K562 (cell line): Measurements from ENCODE around the gene TM7SF2. TPM values are rescaled to one million over a fixed set of nuclear protein-coding genes. Genes with fewer than 3 reads are reported as not detected.

Experiments used
- ATAC-seq: fragments of 200-7000 bp; cut with Tn5 transposase; 3 replicates; pipeline ENCODE4 v1.9.1; 2020; ENCODE audit warnings: moderate library complexity
- BruUV-seq: library from RNA; stranded (reverse); fragments of 400-500 nt; replicated peaks from 2 replicates; lab custom pipeline; 2021; lab: Mats Ljungman, UMichigan
- CTCF ChIA-PET: fragments of 300-600 bp; formaldehyde crosslinking; extraction: SDS; loops from one replicate; lab custom pipeline; 2021; ENCODE audit warnings: low intra/inter-chr PET ratio; lab: Yijun Ruan, JAX
- POLR2A ChIA-PET: fragments of 300-600, 350-650 bp; sonication (Branson Sonifier 250); formaldehyde crosslinking; extraction: SDS; loops from one replicate; lab custom pipeline; 2021; ENCODE audit warnings: antibody characterized with exemption, inconsistent platforms; lab: Yijun Ruan, JAX
- DNase-seq, 4 experiments: peaks; one replicate each; pipeline versions ENCODE4 v3.0.0 to v3.0.0-alpha.2; 2011 to 2018; ENCODE audit warnings: low spot score in 3 of 4, mixed read lengths in 3 of 4; ENCODE audit errors: extremely low read depth in 1 of 4
- FAIRE-seq: peaks from 2 replicates; lab custom pipeline; 2011; peaks lifted over from hg19 to GRCh38; lab: Jason Lieb, UNC
- H2AFZ ChIP-seq: 2 replicates; pipeline ENCODE4 v1.6.0; 2011; ENCODE audit warnings: low read depth, low read length, control low read depth, inconsistent platforms
- H3K27ac ChIP-seq: fragments of 200-600 bp; 3 replicates; pipeline ENCODE4 v1.8.0; 2011; ENCODE audit warnings: low read depth, mild to moderate bottlenecking, control low read depth, inconsistent platforms, low read length, moderate library complexity, mixed read lengths; ENCODE audit errors: extremely low read depth
- H3K27me3 ChIP-seq, 2 experiments: fragments of 300-600 bp in 1 of 2; 2 replicates in 1 of 2; 3 replicates in 1 of 2; pipeline versions ENCODE4 v1.6.0 to v1.8.0; 2011; ENCODE audit warnings: inconsistent platforms in 2 of 2, low read length in 2 of 2, mild to moderate bottlenecking in 1 of 2, mixed read lengths in 1 of 2, moderate library complexity in 1 of 2; ENCODE audit not compliant: control insufficient read depth in 2 of 2, insufficient read depth in 2 of 2
- H3K36me3 ChIP-seq: fragments of 300-600 bp; 3 replicates; pipeline ENCODE4 v1.8.0; 2011; ENCODE audit warnings: mild to moderate bottlenecking, low read length, inconsistent platforms; ENCODE audit not compliant: control insufficient read depth, insufficient read depth
- H3K4me1 ChIP-seq, 2 experiments: fragments of 200-600 bp in 1 of 2; replicated peaks in 1 of 2; 2 replicates in 1 of 2; 3 replicates in 1 of 2; pipeline versions ENCODE4 v1.5.1 to v1.8.0; 2011; ENCODE audit warnings: inconsistent platforms in 2 of 2, low read length in 2 of 2, mild to moderate bottlenecking in 1 of 2, mixed read lengths in 1 of 2, moderate library complexity in 1 of 2; ENCODE audit not compliant: control insufficient read depth in 2 of 2, insufficient read depth in 2 of 2
- H3K4me2 ChIP-seq: 2 replicates; pipeline ENCODE4 v1.6.1; 2011; ENCODE audit warnings: low read length, control low read depth, inconsistent platforms, mixed read lengths; ENCODE audit not compliant: insufficient read depth
- H3K4me3 ChIP-seq: fragments of 200-600 bp; sonication (generic), shearing (Covaris generic); 2 replicates; pipeline ENCODE4 v1.5.1; 2016; ENCODE audit warnings: control low read depth, inconsistent platforms
- H3K79me2 ChIP-seq: fragments of 200-600 bp; 3 replicates; pipeline ENCODE4 v1.8.0; 2011; ENCODE audit warnings: low read length, inconsistent platforms; ENCODE audit not compliant: control insufficient read depth, insufficient read depth
- H3K9ac ChIP-seq, 2 experiments: 2 replicates each; pipeline versions ENCODE4 v1.6.0 to v1.6.1; 2011; ENCODE audit warnings: low read depth in 2 of 2, low read length in 2 of 2, control low read depth in 1 of 2, inconsistent platforms in 1 of 2, mild to moderate bottlenecking in 1 of 2, mixed read lengths in 1 of 2; ENCODE audit not compliant: insufficient read depth in 1 of 2
- H3K9me1 ChIP-seq: one replicate; pipeline ENCODE4 v1.6.0; 2011; ENCODE audit warnings: inconsistent platforms, mild to moderate bottlenecking, low read length, moderate library complexity; ENCODE audit not compliant: control insufficient read depth, insufficient read depth
- H3K9me3 ChIP-seq: replicated peaks from 2 replicates; pipeline ENCODE4 v1.5.1; 2011; ENCODE audit warnings: low read depth, low read length, inconsistent platforms; ENCODE audit not compliant: control insufficient read depth, insufficient read depth
- H4K20me1 ChIP-seq: replicated peaks from 2 replicates; pipeline ENCODE4 v1.6.1; 2011; ENCODE audit warnings: low read length, inconsistent platforms, mixed read lengths; ENCODE audit not compliant: control insufficient read depth, insufficient read depth
- BRCA1 ChIP-seq, 2 experiments: fragments of 450-650 bp in 1 of 2; sonication (generic) in 1 of 2; formaldehyde crosslinking in 1 of 2; IDR thresholded peaks; 2 replicates each; pipeline versions ENCODE4 v1.5.0 to v1.6.1; 2017 to 2020; ENCODE audit warnings: mild to moderate bottlenecking in 1 of 2, missing genetic modification reagents in 1 of 2
- CBFA2T3 ChIP-seq: fragments of 450-650 bp; IDR thresholded peaks from 2 replicates; pipeline ENCODE4 v1.6.1; 2017
- CTBP1 ChIP-seq: fragments of 450-650 bp; IDR thresholded peaks from 2 replicates; pipeline ENCODE4 v1.6.1; 2016; ENCODE audit warnings: borderline replicate concordance
- EWSR1 ChIP-seq: fragments of 450-650 bp; IDR thresholded peaks from 2 replicates; pipeline ENCODE4 v1.6.1; 2018; ENCODE audit warnings: borderline replicate concordance, mild to moderate bottlenecking, low read depth, moderate library complexity; ENCODE audit not compliant: partially characterized antibody
- HNRNPLL ChIP-seq: fragments of 200-400 bp; formaldehyde crosslinking; IDR thresholded peaks from 2 replicates; pipeline ENCODE4 v1.6.1; 2017; ENCODE audit warnings: low read length, low read depth, mild to moderate bottlenecking; ENCODE audit not compliant: poor library complexity, severe bottlenecking
- SMARCB1 ChIP-seq: IDR thresholded peaks from 2 replicates; pipeline ENCODE4 v1.6.1; 2011; ENCODE audit warnings: improper control_type of control experiment, low read depth; ENCODE audit not compliant: insufficient read length
- WGBS: fragments of 100-300 bp; shearing (Covaris generic); methylation state at CpG from one replicate; pipeline ENCODE4 v1.1.6; 2016; ENCODE audit warnings: low coverage, mixed read lengths; ENCODE audit not compliant: insufficient coverage; ENCODE audit errors: missing lambda C conversion rate; 5-methylcytosine and 5-hydroxymethylcytosine counted together
- in situ Hi-C: fragments of 300-500 bp; cut with MboI; formaldehyde crosslinking; loops from 4 replicates; pipeline ENCODE4 v1.15.0; 2018; ENCODE audit warnings: inconsistent platforms, mixed read lengths
- intact Hi-C: fragments of 100-400 bp; cut with micrococcal nuclease; formaldehyde crosslinking; loops from 2 replicates; pipeline ENCODE4 v1.14.2; 2022
- polyA plus RNA-seq, 8 experiments: library from polyadenylated mRNA; depleted of rRNA in 4 of 8; stranded (reverse) in 5 of 8; unstranded in 3 of 8; fragments of >200 nt; fragmentation: Nextera tagmentation in 2 of 8; fragmentation: Illumina TruSeq in 1 of 8; extraction: Ambion mirVana in 2 of 8; extraction: Trizol in 1 of 8; gene quantifications; 2 replicates each; pipeline versions ENCODE4 v1.2.1 to v1.2.3, GENCODE V29; 2011 to 2014; ENCODE audit warnings: inconsistent platforms in 1 of 8, missing spikeins in 1 of 8
- total RNA-seq, 7 experiments: library from RNA; depleted of rRNA in 6 of 7; stranded (reverse); fragments of >200 nt in 6 of 7; fragmentation: Illumina TruSeq in 2 of 7; extraction: Trizol in 2 of 7; gene quantifications; 2 replicates each; pipeline versions ENCODE4 v1.2.1 to v1.2.3, GENCODE V29; 2011 to 2021; ENCODE audit warnings: low replicate concordance in 1 of 7
- TF ChIP-seq, protein P1 (sequence below): sonication (generic); formaldehyde crosslinking; IDR thresholded peaks from 2 replicates; pipeline ENCODE4 v1.8.1; 2023; ENCODE audit warnings: mild to moderate bottlenecking, missing genetic modification reagents, moderate library complexity
- TF ChIP-seq, protein P2 (sequence below), 2 experiments: fragments of 450-650 bp; IDR thresholded peaks; 2 replicates each; pipeline ENCODE4 v1.6.1; 2016; ENCODE audit warnings: mild to moderate bottlenecking in 2 of 2, borderline replicate concordance in 1 of 2, low read depth in 1 of 2, moderate library complexity in 1 of 2

The TM7SF2 gene
- total and polyA plus RNA-seq, 9 of the 15 experiments (the other 6 are each of a cell fraction or from before 2014, with no cell fraction given) = 1.2 to 22.0 (median 14.3) TPM

DNA sequence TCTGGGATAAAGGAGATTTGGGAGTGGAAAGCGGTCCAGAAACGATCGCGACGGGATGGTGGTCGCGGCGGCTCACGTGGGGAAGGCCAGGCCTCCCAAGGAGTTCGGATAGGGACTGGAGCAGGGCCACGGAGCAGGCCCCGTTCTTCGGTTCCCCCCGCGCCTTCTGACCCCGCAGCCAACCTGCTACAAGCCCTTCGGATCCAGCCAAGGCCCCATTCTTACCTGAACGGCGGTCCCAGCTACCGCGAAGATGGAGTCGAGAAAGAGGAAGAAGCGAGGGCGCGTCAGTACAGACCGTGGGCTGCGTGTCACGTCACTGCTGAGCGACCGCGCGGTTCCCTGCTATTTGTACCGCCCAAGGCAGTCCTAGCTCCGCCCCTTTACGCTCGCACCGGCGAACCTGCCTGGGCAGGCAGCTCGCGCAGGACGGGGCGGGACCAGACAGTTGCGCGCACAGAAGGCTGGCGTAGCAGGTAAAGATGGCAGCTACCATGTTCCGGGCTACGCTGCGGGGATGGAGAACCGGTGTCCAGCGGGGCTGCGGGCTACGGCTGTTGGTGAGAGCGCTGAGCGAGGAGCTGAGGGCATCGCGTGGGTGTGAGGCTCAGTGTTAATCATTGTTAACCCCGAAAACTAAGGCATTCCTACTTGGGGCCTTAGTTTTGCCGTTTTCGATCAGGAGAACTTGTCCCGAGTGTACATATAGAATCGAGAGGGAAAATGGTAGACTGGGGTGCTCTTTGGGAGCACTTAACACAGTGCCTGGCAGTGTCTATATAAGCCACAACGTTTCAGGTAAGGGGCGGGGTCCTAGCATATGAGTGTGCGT lies 10.4 kb downstream of the TM7SF2 start, which contains the start of the genes FAU and MRPL49 (continued):
- TF ChIP-seq BRCA1 (IDR thresholded peaks at IDR 0.05) (no peak), BRCA1 (CRISPR knock-in tag; IDR thresholded peaks at IDR 0.05) (no peak), EWSR1 (no peak), HNRNPLL (peak; percentile 86), SMARCB1 (no peak), CTBP1 (peak; percentile 80)
- TF ChIP-seq, protein P1, sequence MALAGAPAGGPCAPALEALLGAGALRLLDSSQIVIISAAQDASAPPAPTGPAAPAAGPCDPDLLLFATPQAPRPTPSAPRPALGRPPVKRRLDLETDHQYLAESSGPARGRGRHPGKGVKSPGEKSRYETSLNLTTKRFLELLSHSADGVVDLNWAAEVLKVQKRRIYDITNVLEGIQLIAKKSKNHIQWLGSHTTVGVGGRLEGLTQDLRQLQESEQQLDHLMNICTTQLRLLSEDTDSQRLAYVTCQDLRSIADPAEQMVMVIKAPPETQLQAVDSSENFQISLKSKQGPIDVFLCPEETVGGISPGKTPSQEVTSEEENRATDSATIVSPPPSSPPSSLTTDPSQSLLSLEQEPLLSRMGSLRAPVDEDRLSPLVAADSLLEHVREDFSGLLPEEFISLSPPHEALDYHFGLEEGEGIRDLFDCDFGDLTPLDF (CRISPR knock-in tag) = peak; percentile 65

DNA sequence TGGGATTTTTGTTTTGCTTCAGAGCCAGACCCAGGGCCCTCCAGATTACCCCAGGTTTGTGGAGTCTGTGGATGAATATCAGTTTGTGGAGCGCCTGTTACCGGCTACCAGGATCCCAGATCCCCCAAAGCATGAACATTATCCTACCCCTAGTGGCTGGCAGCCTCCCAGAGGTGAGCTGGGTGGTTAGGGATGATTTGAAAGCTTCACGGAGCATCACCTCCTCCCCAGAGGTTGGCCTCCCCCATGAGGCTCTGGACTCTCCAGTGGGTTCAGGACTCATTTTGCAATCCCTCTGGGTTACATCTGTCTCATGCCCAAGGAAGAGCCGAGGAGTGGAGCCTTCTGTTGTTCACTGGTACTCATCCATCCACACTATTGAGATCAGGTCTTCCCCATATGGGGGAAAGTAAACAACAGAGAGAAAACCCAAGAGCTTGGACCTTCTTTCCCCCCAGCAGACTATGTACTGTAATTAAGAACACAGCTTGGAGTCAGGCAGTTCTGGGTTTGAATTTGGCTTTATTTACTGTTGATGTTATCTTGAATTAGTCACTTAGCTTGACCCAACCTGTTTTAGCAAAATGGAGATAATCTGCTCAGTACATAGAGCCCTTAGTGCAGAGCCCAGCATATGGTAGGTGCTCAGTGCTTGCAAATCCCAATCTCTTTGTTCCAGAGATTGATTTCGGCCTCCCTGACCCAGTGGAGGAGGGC lies 13.0 kb downstream of the TM7SF2 start:
- H3K27ac ChIP-seq = no peak overlapping the region; the same call in 2 of the 3 replicates
- in situ Hi-C loops = no loop called here
- DNase-seq = peak in 1 of 4 experiments; percentile 22
- TF ChIP-seq CBFA2T3 = peak; percentile 72
- TF ChIP-seq, protein P2, sequence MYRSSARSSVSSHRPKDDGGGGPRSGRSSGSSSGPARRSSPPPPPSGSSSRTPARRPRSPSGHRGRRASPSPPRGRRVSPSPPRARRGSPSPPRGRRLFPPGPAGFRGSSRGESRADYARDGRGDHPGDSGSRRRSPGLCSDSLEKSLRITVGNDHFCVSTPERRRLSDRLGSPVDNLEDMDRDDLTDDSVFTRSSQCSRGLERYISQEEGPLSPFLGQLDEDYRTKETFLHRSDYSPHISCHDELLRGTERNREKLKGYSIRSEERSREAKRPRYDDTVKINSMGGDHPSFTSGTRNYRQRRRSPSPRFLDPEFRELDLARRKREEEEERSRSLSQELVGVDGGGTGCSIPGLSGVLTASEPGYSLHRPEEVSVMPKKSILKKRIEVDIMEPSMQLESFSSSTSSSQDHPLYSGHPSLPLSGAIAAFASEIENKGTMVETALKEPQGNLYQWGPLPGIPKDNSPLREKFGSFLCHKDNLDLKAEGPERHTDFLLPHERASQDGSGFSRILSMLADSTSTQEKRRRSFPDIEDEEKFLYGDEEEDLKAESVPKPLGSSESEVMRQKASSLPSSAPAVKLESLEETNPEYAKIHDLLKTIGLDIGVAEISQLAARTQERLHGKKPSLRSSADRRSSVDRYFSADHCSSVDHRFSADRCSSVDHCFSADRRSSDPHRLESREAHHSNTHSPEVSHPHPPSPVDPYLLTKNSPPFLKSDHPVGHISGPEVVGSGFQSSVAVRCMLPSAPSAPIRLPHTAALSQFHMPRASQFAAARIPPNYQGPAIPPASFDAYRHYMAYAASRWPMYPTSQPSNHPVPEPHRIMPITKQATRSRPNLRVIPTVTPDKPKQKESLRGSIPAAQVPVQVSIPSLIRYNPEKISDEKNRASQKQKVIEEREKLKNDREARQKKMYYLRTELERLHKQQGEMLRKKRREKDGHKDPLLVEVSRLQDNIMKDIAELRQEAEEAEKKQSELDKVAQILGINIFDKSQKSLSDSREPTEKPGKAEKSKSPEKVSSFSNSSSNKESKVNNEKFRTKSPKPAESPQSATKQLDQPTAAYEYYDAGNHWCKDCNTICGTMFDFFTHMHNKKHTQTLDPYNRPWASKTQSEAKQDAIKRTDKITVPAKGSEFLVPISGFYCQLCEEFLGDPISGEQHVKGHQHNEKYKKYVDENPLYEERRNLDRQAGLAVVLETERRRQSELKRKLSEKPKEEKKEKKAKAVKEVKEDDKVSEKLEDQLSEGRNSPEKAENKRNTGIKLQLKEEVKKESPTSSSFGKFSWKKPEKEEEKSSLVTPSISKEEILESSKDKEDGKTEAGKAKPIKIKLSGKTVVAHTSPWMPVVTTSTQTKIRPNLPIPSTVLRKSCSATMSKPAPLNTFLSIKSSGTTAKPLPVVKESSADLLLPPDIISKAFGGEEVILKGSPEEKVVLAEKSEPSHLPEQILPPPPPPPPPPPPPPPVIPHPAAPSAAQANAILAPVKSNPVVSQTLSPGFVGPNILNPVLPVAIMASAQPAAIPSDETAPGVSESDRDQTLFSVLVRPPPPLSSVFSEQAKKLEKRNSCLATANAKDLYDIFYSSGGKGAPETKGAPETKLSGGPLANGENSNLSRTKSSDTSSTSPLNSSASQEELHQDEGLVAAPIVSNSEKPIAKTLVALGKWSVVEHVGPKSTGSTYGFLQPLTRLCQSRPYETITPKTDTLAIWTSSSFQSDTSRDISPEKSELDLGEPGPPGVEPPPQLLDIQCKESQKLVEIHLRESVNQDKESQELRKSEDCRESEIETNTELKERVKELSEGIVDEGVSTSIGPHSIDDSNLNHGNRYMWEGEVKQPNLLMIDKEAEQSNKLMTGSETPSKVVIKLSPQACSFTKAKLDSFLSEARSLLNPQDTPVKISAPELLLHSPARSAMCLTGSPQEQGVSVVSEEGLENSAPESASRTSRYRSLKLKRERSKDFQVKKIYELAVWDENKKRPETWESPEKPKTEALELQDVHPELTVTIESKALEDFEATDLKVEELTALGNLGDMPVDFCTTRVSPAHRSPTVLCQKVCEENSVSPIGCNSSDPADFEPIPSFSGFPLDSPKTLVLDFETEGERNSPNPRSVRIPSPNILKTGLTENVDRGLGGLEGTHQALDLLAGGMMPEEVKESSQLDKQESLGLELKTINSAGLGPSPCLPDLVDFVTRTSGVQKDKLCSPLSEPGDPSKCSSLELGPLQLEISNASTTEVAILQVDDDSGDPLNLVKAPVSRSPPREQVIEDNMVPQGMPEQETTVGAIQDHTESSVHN (IDR thresholded peaks at IDR 0.05; ENCODE audit: borderline replicate concordance in 1 of 2, low read depth in 1 of 2) = no peak

More for the DNA sequence above, 13.0 kb downstream of the TM7SF2 start:
- Histone ChIP-seq H3K4me2 (no peak overlapping the region), H3K9me1 (no peaks in the 10 kb centered on the region), H3K79me2 (peaks cover 55% of the 10 kb centered on the region), H3K9me3 (no peaks in the 10 kb centered on the region), H3K4me1 (peaks cover 11 to 13% of the 10 kb centered on the region in 2 experiments; a peak in 4 of 5 replicates), H4K20me1 (peaks cover 6% of the 10 kb centered on the region; the same call in 1 of the 2 replicates), H3K9ac (no peak overlapping the region), H3K4me3 (no peak overlapping the region), H2AFZ (no peak overlapping the region), H3K27me3 (no peaks in the 10 kb centered on the region), H3K36me3 (peaks cover 79% of the 10 kb centered on the region)
- ATAC-seq = no peak
- BruUV-seq = TSS peak; percentile 29
- POLR2A ChIA-PET = interaction anchor here (0.7 to 9.5 kb wide), 4 partner anchors 9 to 158 kb away, joined by 3 to 182 read pairs (median 6); partner anchors contain the start of genes SPDYC, SYVN1 and TM7SF2
- no peak for FAIRE-seq
- CTCF ChIA-PET = no interaction called here
- intact Hi-C loops = no loop called here
- 65% methylated on average over 5 of the region's 5 CpGs for WGBS
